HepG2 (cell line): Measurements from ENCODE around the gene VCP. TPM values are rescaled to one million over a fixed set of nuclear protein-coding genes. Genes with fewer than 3 reads are reported as not detected.

Experiments used
- ATAC-seq: fragments of 200-7000 bp; cut with Tn5 transposase; 3 replicates; pipeline ENCODE4 v1.9.1; 2020; ENCODE audit warnings: mild to moderate bottlenecking, moderate library complexity
- BruUV-seq: library from RNA; stranded (reverse); fragments of 400-500 nt; replicated peaks from 2 replicates; lab custom pipeline; 2021; lab: Mats Ljungman, UMichigan
- CTCF ChIA-PET: fragments of 300-600 bp; formaldehyde crosslinking; extraction: SDS; loops from one replicate; lab custom pipeline; 2021; ENCODE audit warnings: low total read pairs, inconsistent platforms, low intra/inter-chr PET ratio; lab: Yijun Ruan, JAX
- POLR2A ChIA-PET: fragments of 350-600 bp; sonication (Branson Sonifier 250); formaldehyde crosslinking; loops from one replicate; lab custom pipeline; 2020; ENCODE audit warnings: antibody characterized with exemption, inconsistent platforms; lab: Yijun Ruan, JAX
- DNase-seq: peaks from one replicate; pipeline ENCODE4 v3.0.0-alpha.2; 2015; ENCODE audit warnings: low spot score
- FAIRE-seq: peaks from 3 replicates; lab custom pipeline; 2011; peaks lifted over from hg19 to GRCh38; lab: Jason Lieb, UNC
- H2AFZ ChIP-seq: one replicate; pipeline ENCODE4 v1.6.1; 2011; ENCODE audit warnings: low read length, inconsistent platforms
- H3K27ac ChIP-seq: fragments of 300-600 bp; 3 replicates; pipeline ENCODE4 v1.8.0; 2011; ENCODE audit warnings: mixed run types, mild to moderate bottlenecking, mixed read lengths, low read length, inconsistent platforms; ENCODE audit not compliant: insufficient read depth; ENCODE audit errors: extremely low read length
- H3K27me3 ChIP-seq, 2 experiments: fragments of 200-600 bp in 1 of 2; 2 replicates in 1 of 2; 3 replicates in 1 of 2; pipeline versions ENCODE4 v1.6.0 to v1.8.0; 2011; ENCODE audit warnings: low read length in 2 of 2, mild to moderate bottlenecking in 2 of 2, moderate library complexity in 2 of 2, inconsistent platforms in 1 of 2; ENCODE audit not compliant: insufficient read depth in 2 of 2, control insufficient read depth in 1 of 2
- H3K36me3 ChIP-seq, 2 experiments: fragments of 200-600 bp in 1 of 2; replicated peaks in 1 of 2; 2 replicates in 1 of 2; 3 replicates in 1 of 2; pipeline versions ENCODE4 v1.5.1 to v1.8.0; 2011; ENCODE audit warnings: low read length in 2 of 2, inconsistent platforms in 1 of 2; ENCODE audit not compliant: insufficient read depth in 2 of 2, control insufficient read depth in 1 of 2
- H3K4me1 ChIP-seq: 2 replicates; pipeline ENCODE4 v1.5.1; 2012; ENCODE audit warnings: low read length, inconsistent platforms; ENCODE audit not compliant: insufficient read depth
- H3K4me2 ChIP-seq: 2 replicates; pipeline ENCODE4 v1.6.0; 2011; ENCODE audit warnings: low read depth, low read length, inconsistent platforms
- H3K4me3 ChIP-seq, 3 experiments: fragments of 200-600 bp in 1 of 3; sonication (generic), shearing (Covaris generic) in 1 of 3; replicated peaks in 1 of 3; 2 replicates each; pipeline ENCODE4 v1.5.1; 2011 to 2016; ENCODE audit warnings: low read length in 3 of 3, inconsistent platforms in 2 of 3, low read depth in 2 of 3, mild to moderate bottlenecking in 2 of 3, control low read depth in 1 of 3, mixed read lengths in 1 of 3; ENCODE audit not compliant: insufficient read depth in 1 of 3
- H3K79me2 ChIP-seq: one replicate; pipeline ENCODE4 v1.6.1; 2011; ENCODE audit warnings: low read length, inconsistent platforms; ENCODE audit not compliant: insufficient read depth
- H3K9ac ChIP-seq: 2 replicates; pipeline ENCODE4 v1.6.0; 2011; ENCODE audit warnings: mild to moderate bottlenecking, low read depth, low read length, inconsistent platforms; ENCODE audit not compliant: insufficient read depth
- H3K9me3 ChIP-seq: 2 replicates; pipeline ENCODE4 v1.5.1; 2012; ENCODE audit warnings: mild to moderate bottlenecking, low read length
- H4K20me1 ChIP-seq: 2 replicates; pipeline ENCODE4 v1.6.0; 2011; ENCODE audit warnings: inconsistent platforms, mild to moderate bottlenecking, low read length, moderate library complexity; ENCODE audit not compliant: insufficient read depth
- HNRNPH1 ChIP-seq: fragments of 200-400 bp; formaldehyde crosslinking; optimal IDR thresholded peaks from 2 replicates; pipeline ENCODE3; 2017; ENCODE audit warnings: mild to moderate bottlenecking, low read depth, low read length
- IKZF4 ChIP-seq: sonication (generic); formaldehyde crosslinking; IDR thresholded peaks from 2 replicates; pipeline ENCODE4 v1.5.1; 2020; ENCODE audit warnings: borderline replicate concordance, mild to moderate bottlenecking, low read depth, missing genetic modification reagents; ENCODE audit errors: not compliant biosample characterization
- JARID2 ChIP-seq: sonication (generic); formaldehyde crosslinking; IDR thresholded peaks from 2 replicates; pipeline ENCODE4 v1.8.1; 2023; ENCODE audit warnings: missing genetic modification reagents, inconsistent platforms; ENCODE audit not compliant: insufficient replicate concordance
- PHF8 ChIP-seq: sonication (generic); formaldehyde crosslinking; IDR thresholded peaks from 2 replicates; pipeline ENCODE4 v1.5.0; 2020; ENCODE audit warnings: missing genetic modification reagents
- RARA ChIP-seq: IDR thresholded peaks from 2 replicates; pipeline ENCODE4 v1.6.1; 2016; ENCODE audit warnings: missing genetic modification reagents, missing compliant biosample characterization
- TAF15 ChIP-seq: fragments of 200-400 bp; formaldehyde crosslinking; IDR thresholded peaks from one replicate; pipeline ENCODE4 v1.6.1; 2018; ENCODE audit warnings: mild to moderate bottlenecking, low read depth, low read length; ENCODE audit not compliant: poor library complexity, severe bottlenecking
- ZNF180 ChIP-seq: sonication (generic); formaldehyde crosslinking; IDR thresholded peaks from 2 replicates; pipeline ENCODE4 v1.4.0; 2020; ENCODE audit warnings: low read depth, missing genetic modification reagents, borderline replicate concordance
- ZNF33A ChIP-seq: sonication (generic); formaldehyde crosslinking; IDR thresholded peaks from 2 replicates; pipeline ENCODE4 v1.5.1; 2020; ENCODE audit warnings: missing genetic modification reagents, mild to moderate bottlenecking, moderate library complexity, borderline replicate concordance
- ZNF350 ChIP-seq: sonication (generic); formaldehyde crosslinking; IDR thresholded peaks from 2 replicates; pipeline ENCODE4 v1.4.0; 2020; ENCODE audit warnings: mild to moderate bottlenecking, low read depth, missing genetic modification reagents, borderline replicate concordance
- ZNF782 ChIP-seq: sonication (generic); formaldehyde crosslinking; IDR thresholded peaks from 2 replicates; pipeline ENCODE4 v1.4.0; 2020; ENCODE audit warnings: missing genetic modification reagents, mild to moderate bottlenecking, borderline replicate concordance
- WGBS: methylation state at CpG from one replicate; pipeline ENCODE4 v1.1.6; 2017; ENCODE audit warnings: low lambda C conversion rate; 5-methylcytosine and 5-hydroxymethylcytosine counted together
- in situ Hi-C: cut with HindIII; loops from 2 replicates; pipeline ENCODE4 v1.10.0; 2017; ENCODE audit warnings: low pct_unique_long_range_greater_than_20kb; ENCODE audit not compliant: extremely low pct_ligation_motif_present
- intact Hi-C: fragments of 100-400 bp; cut with micrococcal nuclease; formaldehyde crosslinking; loops from one replicate; pipeline ENCODE4 v1.10.0; 2022; ENCODE audit not compliant: unreplicated experiment
- polyA plus RNA-seq, 8 experiments: library from polyadenylated mRNA; depleted of rRNA in 3 of 8; stranded (reverse) in 7 of 8; unstranded in 1 of 8; fragments of >200 nt; fragmentation: Illumina TruSeq in 4 of 8; extraction: Trizol in 4 of 8; gene quantifications; 2 replicates each; pipeline versions ENCODE4 v1.2.1 to v1.2.3, GENCODE V29; 2011 to 2016; ENCODE audit warnings: low read depth in 4 of 8, missing spikeins in 1 of 8, mixed read lengths in 1 of 8; ENCODE audit not compliant: insufficient read depth in 1 of 8
- total RNA-seq, 5 experiments: library from RNA; depleted of rRNA; stranded (reverse); fragments of >200 nt; fragmentation: Illumina TruSeq; extraction: Trizol; gene quantifications; 2 replicates each; pipeline ENCODE4 v1.2.3, GENCODE V29; 2016; ENCODE audit warnings: low read depth in 1 of 5
- TF ChIP-seq, protein P1 (sequence below): sonication (generic); formaldehyde crosslinking; IDR thresholded peaks from 2 replicates; pipeline ENCODE4 v1.8.0; 2022; ENCODE audit warnings: mild to moderate bottlenecking, missing genetic modification reagents
- TF ChIP-seq, protein P2 (sequence below): sonication (generic); formaldehyde crosslinking; IDR thresholded peaks from 2 replicates; pipeline ENCODE4 v1.4.0; 2020; ENCODE audit warnings: missing genetic modification reagents
- TF ChIP-seq, protein P3 (sequence below): sonication (generic); formaldehyde crosslinking; IDR thresholded peaks from 2 replicates; pipeline ENCODE4 v1.5.0; 2020; ENCODE audit warnings: mild to moderate bottlenecking, missing genetic modification reagents, moderate library complexity
- TF ChIP-seq, protein P4 (sequence below): sonication (generic); formaldehyde crosslinking; IDR thresholded peaks from 2 replicates; pipeline ENCODE4 v1.4.0; 2020; ENCODE audit warnings: missing genetic modification reagents

The VCP gene
- total and polyA plus RNA-seq, 2 of the 13 experiments (the other 11 are each of a cell fraction or from before 2014, with no cell fraction given): 143 to 391 TPM

DNA sequence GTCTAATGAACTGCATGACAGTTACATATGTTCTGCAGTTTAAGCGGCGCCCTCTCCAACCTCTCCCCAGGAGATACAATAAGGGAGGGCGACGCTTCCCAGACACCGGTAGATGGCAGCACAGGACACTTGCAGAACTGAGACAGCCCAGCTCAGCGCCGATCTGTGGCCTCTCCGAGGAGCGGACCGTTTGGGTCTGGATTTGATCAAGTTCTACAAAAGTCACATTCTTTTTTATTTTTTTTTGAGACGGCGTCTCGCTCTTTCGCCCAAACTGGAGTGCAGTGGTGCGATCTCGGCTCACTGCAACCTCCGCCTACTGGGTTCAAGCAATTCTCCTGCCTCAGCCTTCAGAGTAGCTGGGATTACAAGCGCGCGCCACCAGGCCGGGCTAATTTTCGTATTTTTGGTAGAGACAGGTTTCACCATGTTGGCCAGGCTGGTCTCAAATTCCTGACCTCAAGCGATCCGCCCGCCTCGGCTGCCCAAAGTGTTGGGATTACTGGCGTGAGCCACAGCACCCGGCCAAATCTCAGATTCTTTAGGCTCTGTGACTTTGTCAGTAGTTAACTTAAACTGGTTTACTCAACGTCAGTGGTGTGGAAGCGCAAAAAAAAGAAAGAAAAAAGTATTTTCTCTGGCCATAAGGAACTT is 44.6 kb upstream of the VCP start:
- ChIA-PET POLR2A (interaction anchor here (0.8 to 2.5 kb wide), 3 partner anchors 45 to 298 kb away, joined by 3 to 14 read pairs (median 7); partner anchors contain the start of gene UNC13B), CTCF (interaction anchor here (2.2 to 2.9 kb wide), 2 partner anchors 142 to 360 kb away, joined by 14 to 40 read pairs; no protein-coding TSS in a partner anchor)
- H3K9ac ChIP-seq: peak overlapping the region; percentile 54
- H3K79me2 ChIP-seq: no peaks in the 10 kb centered on the region
- peak overlapping the region; percentile 100 for H3K4me2 ChIP-seq
- no peaks in the 10 kb centered on the region for H4K20me1 ChIP-seq
- H3K27me3 ChIP-seq: no peaks in the 10 kb centered on the region; a peak in 1 of 5 replicates
- DNase-seq: peak; percentile 86
- ATAC-seq: peak; percentile 84
- H3K9me3 ChIP-seq: no peaks in the 10 kb centered on the region
- in situ Hi-C loops: loop anchor here (5.0 to 10.0 kb wide), 3 partner anchors 140 to 538 kb away; partner anchors contain the start of genes CCDC107, RMRP and SIT1
- BruUV-seq: no TSS peak
- intact Hi-C loops: loop anchor here (1.0 to 5.0 kb wide), 4 partner anchors 141 to 360 kb away; no protein-coding TSS in a partner anchor
- H3K27ac ChIP-seq: peak overlapping the region; percentile 56
- H3K36me3 ChIP-seq: no peaks in the 10 kb centered on the region
- peak overlapping the region; percentile 78 to 96 (median 79) for H3K4me3 ChIP-seq
- no peak overlapping the region for H2AFZ ChIP-seq
- WGBS: 7% methylated on average over 27 of the region's 30 CpGs
- H3K4me1 ChIP-seq: peaks cover 30% of the 10 kb centered on the region
- FAIRE-seq: peak; percentile 81
- TF ChIP-seq RARA (CRISPR knock-in tag) (no peak), JARID2 (CRISPR knock-in tag) (no peak), ZNF350 (CRISPR knock-in tag) (no peak), ZNF33A (CRISPR knock-in tag) (no peak), HNRNPH1 (no peak), IKZF4 (no peak), ZNF782 (CRISPR knock-in tag) (no peak), TAF15 (no peak), ZNF180 (CRISPR knock-in tag) (no peak), PHF8 (peak; percentile 30; the same call in 1 of the 2 replicates)
- TF ChIP-seq, protein P1, sequence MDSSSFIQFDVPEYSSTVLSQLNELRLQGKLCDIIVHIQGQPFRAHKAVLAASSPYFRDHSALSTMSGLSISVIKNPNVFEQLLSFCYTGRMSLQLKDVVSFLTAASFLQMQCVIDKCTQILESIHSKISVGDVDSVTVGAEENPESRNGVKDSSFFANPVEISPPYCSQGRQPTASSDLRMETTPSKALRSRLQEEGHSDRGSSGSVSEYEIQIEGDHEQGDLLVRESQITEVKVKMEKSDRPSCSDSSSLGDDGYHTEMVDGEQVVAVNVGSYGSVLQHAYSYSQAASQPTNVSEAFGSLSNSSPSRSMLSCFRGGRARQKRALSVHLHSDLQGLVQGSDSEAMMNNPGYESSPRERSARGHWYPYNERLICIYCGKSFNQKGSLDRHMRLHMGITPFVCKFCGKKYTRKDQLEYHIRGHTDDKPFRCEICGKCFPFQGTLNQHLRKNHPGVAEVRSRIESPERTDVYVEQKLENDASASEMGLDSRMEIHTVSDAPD: peak; percentile 65; the same call in 1 of the 2 replicates
- TF ChIP-seq, protein P2, sequence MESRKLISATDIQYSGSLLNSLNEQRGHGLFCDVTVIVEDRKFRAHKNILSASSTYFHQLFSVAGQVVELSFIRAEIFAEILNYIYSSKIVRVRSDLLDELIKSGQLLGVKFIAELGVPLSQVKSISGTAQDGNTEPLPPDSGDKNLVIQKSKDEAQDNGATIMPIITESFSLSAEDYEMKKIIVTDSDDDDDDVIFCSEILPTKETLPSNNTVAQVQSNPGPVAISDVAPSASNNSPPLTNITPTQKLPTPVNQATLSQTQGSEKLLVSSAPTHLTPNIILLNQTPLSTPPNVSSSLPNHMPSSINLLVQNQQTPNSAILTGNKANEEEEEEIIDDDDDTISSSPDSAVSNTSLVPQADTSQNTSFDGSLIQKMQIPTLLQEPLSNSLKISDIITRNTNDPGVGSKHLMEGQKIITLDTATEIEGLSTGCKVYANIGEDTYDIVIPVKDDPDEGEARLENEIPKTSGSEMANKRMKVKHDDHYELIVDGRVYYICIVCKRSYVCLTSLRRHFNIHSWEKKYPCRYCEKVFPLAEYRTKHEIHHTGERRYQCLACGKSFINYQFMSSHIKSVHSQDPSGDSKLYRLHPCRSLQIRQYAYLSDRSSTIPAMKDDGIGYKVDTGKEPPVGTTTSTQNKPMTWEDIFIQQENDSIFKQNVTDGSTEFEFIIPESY (CRISPR knock-in tag): 0 out of 2 replicates have a peak, but pooled peaks have one; percentile 15
- TF ChIP-seq, protein P3, sequence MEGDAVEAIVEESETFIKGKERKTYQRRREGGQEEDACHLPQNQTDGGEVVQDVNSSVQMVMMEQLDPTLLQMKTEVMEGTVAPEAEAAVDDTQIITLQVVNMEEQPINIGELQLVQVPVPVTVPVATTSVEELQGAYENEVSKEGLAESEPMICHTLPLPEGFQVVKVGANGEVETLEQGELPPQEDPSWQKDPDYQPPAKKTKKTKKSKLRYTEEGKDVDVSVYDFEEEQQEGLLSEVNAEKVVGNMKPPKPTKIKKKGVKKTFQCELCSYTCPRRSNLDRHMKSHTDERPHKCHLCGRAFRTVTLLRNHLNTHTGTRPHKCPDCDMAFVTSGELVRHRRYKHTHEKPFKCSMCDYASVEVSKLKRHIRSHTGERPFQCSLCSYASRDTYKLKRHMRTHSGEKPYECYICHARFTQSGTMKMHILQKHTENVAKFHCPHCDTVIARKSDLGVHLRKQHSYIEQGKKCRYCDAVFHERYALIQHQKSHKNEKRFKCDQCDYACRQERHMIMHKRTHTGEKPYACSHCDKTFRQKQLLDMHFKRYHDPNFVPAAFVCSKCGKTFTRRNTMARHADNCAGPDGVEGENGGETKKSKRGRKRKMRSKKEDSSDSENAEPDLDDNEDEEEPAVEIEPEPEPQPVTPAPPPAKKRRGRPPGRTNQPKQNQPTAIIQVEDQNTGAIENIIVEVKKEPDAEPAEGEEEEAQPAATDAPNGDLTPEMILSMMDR: peak; percentile 94
- TF ChIP-seq, protein P4, sequence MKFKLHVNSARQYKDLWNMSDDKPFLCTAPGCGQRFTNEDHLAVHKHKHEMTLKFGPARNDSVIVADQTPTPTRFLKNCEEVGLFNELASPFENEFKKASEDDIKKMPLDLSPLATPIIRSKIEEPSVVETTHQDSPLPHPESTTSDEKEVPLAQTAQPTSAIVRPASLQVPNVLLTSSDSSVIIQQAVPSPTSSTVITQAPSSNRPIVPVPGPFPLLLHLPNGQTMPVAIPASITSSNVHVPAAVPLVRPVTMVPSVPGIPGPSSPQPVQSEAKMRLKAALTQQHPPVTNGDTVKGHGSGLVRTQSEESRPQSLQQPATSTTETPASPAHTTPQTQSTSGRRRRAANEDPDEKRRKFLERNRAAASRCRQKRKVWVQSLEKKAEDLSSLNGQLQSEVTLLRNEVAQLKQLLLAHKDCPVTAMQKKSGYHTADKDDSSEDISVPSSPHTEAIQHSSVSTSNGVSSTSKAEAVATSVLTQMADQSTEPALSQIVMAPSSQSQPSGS (CRISPR knock-in tag): peak; percentile 46; the same call in 1 of the 2 replicates
